Nephron progenitor cell (in vitro differentiated cells): Measurements from ENCODE around the gene ZBTB20.

Source experiments
- DNase-seq: peaks from one replicate; pipeline ENCODE4 v3.0.0; 2021
- H3K27ac Mint-ChIP-seq: 2 replicates; pipeline ENCODE4 v1.8.0; 2021; ENCODE audit warnings: mild to moderate bottlenecking, moderate library complexity, mixed read lengths
- H3K27me3 Mint-ChIP-seq: 2 replicates; pipeline ENCODE4 v1.8.0; 2021; ENCODE audit warnings: mild to moderate bottlenecking, low read depth, mixed read lengths; ENCODE audit not compliant: poor library complexity
- H3K36me3 Mint-ChIP-seq: 2 replicates; pipeline ENCODE4 v1.8.0; 2021; ENCODE audit warnings: low read depth, mixed read lengths
- H3K4me1 Mint-ChIP-seq: 2 replicates; pipeline ENCODE4 v1.8.0; 2021; ENCODE audit warnings: mixed read lengths
- H3K4me3 Mint-ChIP-seq: 2 replicates; pipeline ENCODE4 v1.8.0; 2021; ENCODE audit warnings: mild to moderate bottlenecking, moderate library complexity, mixed read lengths
- H3K9me3 Mint-ChIP-seq: 2 replicates; pipeline ENCODE4 v1.8.0; 2021; ENCODE audit warnings: mild to moderate bottlenecking, moderate library complexity, mixed read lengths
- TF ChIP-seq, protein P1 (sequence below): fragments of 200-600 bp; sonication (generic); IDR thresholded peaks from 2 replicates; pipeline ENCODE4 v1.5.0; 2021; ENCODE audit warnings: antibody characterized with exemption

The ZBTB20 gene

DNA sequence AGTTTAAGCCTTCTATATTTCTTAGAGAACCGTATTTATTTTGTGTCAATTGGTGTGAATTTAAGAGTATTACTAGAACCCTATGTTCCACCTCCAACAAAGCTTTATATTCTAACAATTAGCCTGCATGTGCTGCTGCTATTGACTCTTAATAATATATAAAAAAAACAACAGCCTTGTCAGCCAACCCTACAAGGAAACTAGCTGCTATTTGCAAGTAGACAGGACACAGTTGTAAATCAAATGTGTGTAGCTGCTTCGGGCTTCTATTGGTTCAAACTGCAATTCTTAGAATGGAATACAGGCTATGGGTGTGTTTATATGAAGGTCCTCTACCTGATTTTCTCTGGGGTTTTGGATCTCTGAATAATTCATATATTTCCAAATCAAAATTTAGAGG lies 60.7 kb downstream of the ZBTB20 start:
- DNase-seq = no peak
- Mint-ChIP-seq H3K27me3 (no peaks in the 10 kb centered on the region), H3K9me3 (no peaks in the 10 kb centered on the region), H3K4me3 (no peak overlapping the region), H3K4me1 (peaks cover 5% of the 10 kb centered on the region), H3K27ac (no peak overlapping the region), H3K36me3 (no peaks in the 10 kb centered on the region)
- TF ChIP-seq, protein P1, sequence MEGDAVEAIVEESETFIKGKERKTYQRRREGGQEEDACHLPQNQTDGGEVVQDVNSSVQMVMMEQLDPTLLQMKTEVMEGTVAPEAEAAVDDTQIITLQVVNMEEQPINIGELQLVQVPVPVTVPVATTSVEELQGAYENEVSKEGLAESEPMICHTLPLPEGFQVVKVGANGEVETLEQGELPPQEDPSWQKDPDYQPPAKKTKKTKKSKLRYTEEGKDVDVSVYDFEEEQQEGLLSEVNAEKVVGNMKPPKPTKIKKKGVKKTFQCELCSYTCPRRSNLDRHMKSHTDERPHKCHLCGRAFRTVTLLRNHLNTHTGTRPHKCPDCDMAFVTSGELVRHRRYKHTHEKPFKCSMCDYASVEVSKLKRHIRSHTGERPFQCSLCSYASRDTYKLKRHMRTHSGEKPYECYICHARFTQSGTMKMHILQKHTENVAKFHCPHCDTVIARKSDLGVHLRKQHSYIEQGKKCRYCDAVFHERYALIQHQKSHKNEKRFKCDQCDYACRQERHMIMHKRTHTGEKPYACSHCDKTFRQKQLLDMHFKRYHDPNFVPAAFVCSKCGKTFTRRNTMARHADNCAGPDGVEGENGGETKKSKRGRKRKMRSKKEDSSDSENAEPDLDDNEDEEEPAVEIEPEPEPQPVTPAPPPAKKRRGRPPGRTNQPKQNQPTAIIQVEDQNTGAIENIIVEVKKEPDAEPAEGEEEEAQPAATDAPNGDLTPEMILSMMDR = no peak

DNA sequence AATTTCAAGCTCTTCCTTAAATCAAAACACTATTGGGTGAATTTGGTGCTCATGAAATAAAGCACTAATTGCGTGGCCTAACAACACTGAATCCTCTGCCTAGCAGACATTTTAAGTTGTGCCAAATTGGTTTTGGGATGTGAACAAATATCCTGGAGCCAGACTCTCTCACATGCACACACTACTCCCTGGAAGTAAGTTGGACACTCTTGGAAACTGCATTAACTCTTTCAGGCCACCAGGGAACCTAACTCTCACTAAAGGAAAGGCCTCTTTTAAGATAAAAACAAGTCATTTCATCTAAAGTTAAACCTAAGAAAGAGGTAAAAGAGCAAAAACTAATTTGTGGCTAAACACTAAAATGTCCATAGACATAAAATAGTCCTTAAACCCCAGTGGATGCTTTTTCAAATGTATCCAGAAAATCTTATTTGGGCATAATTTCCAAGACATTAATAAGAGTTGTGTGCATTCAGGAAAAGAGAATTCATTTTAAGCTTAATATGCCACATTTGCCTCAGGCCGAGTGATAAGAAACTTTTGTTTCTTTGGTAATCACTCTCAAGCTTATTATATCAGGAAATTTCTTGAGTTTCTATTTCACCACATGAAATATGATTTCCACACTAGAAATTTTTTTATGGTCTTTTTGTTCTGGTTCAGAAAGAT lies 61.8 kb downstream of the ZBTB20 start:
- DNase-seq = no peak

DNA sequence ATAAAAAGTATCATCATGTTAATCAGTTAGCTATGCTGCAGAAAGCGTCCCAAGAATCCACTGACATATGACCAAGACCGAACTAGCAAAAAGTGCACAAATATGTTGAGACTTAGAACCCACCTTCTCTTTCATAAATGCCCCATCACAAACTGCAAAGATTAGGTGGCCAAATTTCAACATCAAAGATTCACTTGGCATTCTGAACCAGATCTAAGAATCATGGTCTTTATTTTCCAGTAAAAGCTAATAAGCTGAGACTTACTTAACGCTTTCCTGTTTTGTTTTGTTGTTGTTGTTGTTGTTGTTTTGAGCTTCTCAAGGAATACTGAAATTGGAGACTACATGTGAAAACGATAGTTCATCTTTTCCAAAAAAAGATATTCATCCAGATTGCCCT lies 62.4 kb downstream of the ZBTB20 start:
- H3K27me3 Mint-ChIP-seq = no peaks in the 10 kb centered on the region
- H3K9me3 Mint-ChIP-seq = no peaks in the 10 kb centered on the region
- H3K4me3 Mint-ChIP-seq = no peak overlapping the region
- DNase-seq = no peak
- H3K36me3 Mint-ChIP-seq = no peaks in the 10 kb centered on the region
- TF ChIP-seq, protein P1 = no peak
- peaks cover 5% of the 10 kb centered on the region for H3K4me1 Mint-ChIP-seq
- no peak overlapping the region for H3K27ac Mint-ChIP-seq

More for the DNA sequence above, 61.8 kb downstream of the ZBTB20 start:
- Mint-ChIP-seq H3K4me1 (peaks cover 5% of the 10 kb centered on the region), H3K27me3 (no peaks in the 10 kb centered on the region), H3K4me3 (no peak overlapping the region), H3K9me3 (no peaks in the 10 kb centered on the region), H3K27ac (no peak overlapping the region), H3K36me3 (no peaks in the 10 kb centered on the region)
- TF ChIP-seq, protein P1 = peak; percentile 48

DNA sequence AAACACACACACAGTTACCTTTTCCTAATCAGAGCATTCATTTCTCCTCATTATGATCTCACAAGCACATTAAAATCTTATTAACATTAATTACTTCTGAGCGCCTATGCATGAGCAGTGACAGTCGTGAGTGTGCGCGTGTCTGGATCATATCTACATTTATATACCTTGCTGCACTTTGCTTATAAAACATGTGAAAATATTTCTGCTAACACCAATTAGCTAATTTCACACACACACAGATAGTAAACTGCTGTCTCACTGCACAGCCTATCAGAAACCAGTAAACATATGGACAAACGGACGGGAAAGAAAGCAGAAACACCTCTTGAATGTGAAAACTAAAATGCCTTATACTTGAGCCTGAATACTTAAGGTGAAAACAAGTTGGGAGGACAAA lies 64.8 kb downstream of the ZBTB20 start:
- Mint-ChIP-seq H3K27ac (no peak overlapping the region), H3K4me1 (peaks cover 5% of the 10 kb centered on the region), H3K36me3 (no peaks in the 10 kb centered on the region), H3K4me3 (no peak overlapping the region), H3K9me3 (no peaks in the 10 kb centered on the region), H3K27me3 (no peaks in the 10 kb centered on the region)
- no peak for DNase-seq
- TF ChIP-seq, protein P1 = no peak

DNA sequence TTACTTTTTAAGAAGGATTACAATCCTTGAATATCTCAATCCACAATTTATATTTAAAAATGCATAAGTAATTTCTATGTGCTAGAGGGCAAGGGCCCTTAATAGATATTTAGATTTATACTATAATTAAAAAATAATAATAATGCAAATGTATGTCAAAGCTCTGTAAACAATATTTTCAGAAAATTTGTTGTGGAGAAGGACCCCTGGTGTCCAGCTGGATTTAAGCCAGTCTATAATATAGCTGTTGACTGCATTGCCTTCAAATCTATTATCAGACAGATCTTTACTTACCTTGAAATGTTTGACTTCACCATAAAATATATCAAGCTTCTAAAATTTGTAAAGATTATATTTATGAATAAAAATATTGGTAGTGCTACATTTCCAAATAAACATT lies 65.6 kb downstream of the ZBTB20 start:
- no peak for DNase-seq
- no peaks in the 10 kb centered on the region for H3K27me3 Mint-ChIP-seq
- H3K4me1 Mint-ChIP-seq = peaks cover 5% of the 10 kb centered on the region
- no peaks in the 10 kb centered on the region for H3K9me3 Mint-ChIP-seq
- no peak overlapping the region for H3K4me3 Mint-ChIP-seq
- TF ChIP-seq, protein P1 = no peak
- no peak overlapping the region for H3K27ac Mint-ChIP-seq
- H3K36me3 Mint-ChIP-seq = no peaks in the 10 kb centered on the region

DNA sequence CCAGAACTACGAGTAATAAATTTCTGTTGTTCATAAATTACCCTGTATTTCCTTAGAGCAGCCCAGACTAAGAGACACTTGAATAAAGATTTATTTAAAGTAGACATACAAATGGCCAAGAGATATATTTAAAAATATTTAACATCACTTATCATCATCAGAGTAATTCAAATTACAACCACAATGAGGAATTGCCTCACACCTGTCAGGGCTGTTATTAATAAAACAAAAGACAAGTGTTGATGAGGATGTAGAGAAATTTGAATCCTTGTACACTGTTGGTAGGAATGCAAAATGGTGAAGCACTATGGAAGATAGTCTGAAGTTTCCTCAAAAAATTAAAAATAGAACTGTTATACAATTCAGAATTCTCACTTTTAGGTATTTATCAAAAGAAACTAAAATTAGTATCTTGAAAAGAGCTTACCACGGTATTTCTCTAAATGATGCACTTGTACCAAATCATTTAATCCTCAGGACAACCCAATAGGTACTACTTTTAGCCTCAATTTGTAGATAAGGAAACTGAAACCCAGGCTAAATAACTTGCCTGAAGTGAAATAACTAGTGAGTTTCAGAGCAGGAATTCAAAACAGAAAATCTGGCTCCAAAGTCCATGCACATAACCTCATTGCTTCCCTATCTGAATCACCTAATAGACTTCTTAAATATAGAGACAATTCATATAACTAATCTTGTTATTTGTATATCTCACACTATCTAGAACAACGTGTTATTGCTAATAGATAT lies 69.4 kb downstream of the ZBTB20 start:
- Mint-ChIP-seq H3K4me3 (no peak overlapping the region), H3K27me3 (no peaks in the 10 kb centered on the region), H3K9me3 (no peaks in the 10 kb centered on the region), H3K4me1 (no peaks in the 10 kb centered on the region), H3K36me3 (no peaks in the 10 kb centered on the region), H3K27ac (no peak overlapping the region)
- TF ChIP-seq, protein P1 = no peak
- DNase-seq = no peak
